Activated CD4-positive, alpha-beta T cell treated with anti-CD3 and anti-CD28 coated beads for 4 hours (primary cell): ENCODE measurements around the gene MARVELD3.

Experiments
- DNase-seq, 2 donors: peaks; one replicate each; pipeline ENCODE4 v3.0.0-alpha.2; 2020

The MARVELD3 gene

GRCh38 chr16:71623597-71623996, 2.4 kb upstream of the MARVELD3 start:
- no peak for DNase-seq

- no peak for DNase-seq
Measured at GRCh38 chr16:71625113-71625850, 702 bp upstream of the MARVELD3 start.

- DNase-seq = no peak
Measured at GRCh38 chr16:71626858-71627213, 852 bp downstream of the MARVELD3 start.

GRCh38 chr16:71627731-71628181, 1.8 kb downstream of the MARVELD3 start:
- DNase-seq = no peak

GRCh38 chr16:71628810-71629209, 2.8 kb downstream of the MARVELD3 start:
- DNase-seq = no peak

- no peak for DNase-seq
Measured at GRCh38 chr16:71629278-71630016, 3.5 kb downstream of the MARVELD3 start.

GRCh38 chr16:71630808-71631207, 4.8 kb downstream of the MARVELD3 start:
- DNase-seq = no peak

- DNase-seq = no peak
Measured at GRCh38 chr16:71631776-71632175, 5.8 kb downstream of the MARVELD3 start.

- DNase-seq = no peak
Measured at GRCh38 chr16:71635632-71636031, 9.6 kb downstream of the MARVELD3 start.

GRCh38 chr16:71637398-71637797, 11.4 kb downstream of the MARVELD3 start:
- no peak for DNase-seq

- DNase-seq = no peak
Measured at GRCh38 chr16:71645450-71645849, 19.5 kb downstream of the MARVELD3 start.

- DNase-seq = no peak
Measured at GRCh38 chr16:71647391-71647790, 21.4 kb downstream of the MARVELD3 start.

- DNase-seq = no peak
Measured at GRCh38 chr16:71648162-71648561, 22.2 kb downstream of the MARVELD3 start.

- DNase-seq = no peak
Measured at GRCh38 chr16:71648921-71649320, 22.9 kb downstream of the MARVELD3 start.

GRCh38 chr16:71649704-71650103, 23.7 kb downstream of the MARVELD3 start:
- no peak for DNase-seq

GRCh38 chr16:71658771-71659170, 32.8 kb downstream of the MARVELD3 start:
- DNase-seq = no peak

GRCh38 chr16:71659471-71659870, 33.5 kb downstream of the MARVELD3 start:
- no peak for DNase-seq

- DNase-seq = no peak
Measured at GRCh38 chr16:71666264-71666663, 40.3 kb downstream of the MARVELD3 start.

- no peak for DNase-seq
Measured at GRCh38 chr16:71666928-71667707, 41.1 kb downstream of the MARVELD3 start.

GRCh38 chr16:71669926-71670536, 44.0 kb downstream of the MARVELD3 start:
- no peak for DNase-seq

GRCh38 chr16:71670537-71670936, 44.6 kb downstream of the MARVELD3 start:
- no peak for DNase-seq

GRCh38 chr16:71671165-71671564, 45.2 kb downstream of the MARVELD3 start:
- DNase-seq = no peak

- DNase-seq = no peak
Measured at GRCh38 chr16:71672125-71672524, 46.1 kb downstream of the MARVELD3 start.
